Chondrocyte (in vitro differentiated cells): ENCODE measurements around the gene KRT23. TPM values are rescaled to one million over a fixed set of nuclear protein-coding genes. Genes with fewer than 3 reads are reported as not detected.

Experiments
- DNase-seq: peaks from one replicate; pipeline ENCODE4 v3.0.0; 2021; ENCODE audit warnings: mixed read lengths, low spot score
- H3K27ac Mint-ChIP-seq: one replicate; pipeline ENCODE4 v1.8.0; 2021; ENCODE audit warnings: mild to moderate bottlenecking, moderate library complexity, mixed read lengths; ENCODE audit not compliant: unreplicated experiment
- H3K27me3 Mint-ChIP-seq: 2 replicates; pipeline ENCODE4 v1.8.0; 2021; ENCODE audit warnings: low read depth, mixed read lengths
- H3K36me3 Mint-ChIP-seq: 2 replicates; pipeline ENCODE4 v1.8.0; 2021; ENCODE audit warnings: low read depth, mixed read lengths
- H3K4me1 Mint-ChIP-seq: 2 replicates; pipeline ENCODE4 v1.8.0; 2021; ENCODE audit warnings: low read depth, mild to moderate bottlenecking, mixed read lengths
- H3K4me3 Mint-ChIP-seq: one replicate; pipeline ENCODE4 v1.8.0; 2021; ENCODE audit warnings: mild to moderate bottlenecking, moderate library complexity, mixed read lengths; ENCODE audit not compliant: unreplicated experiment
- H3K9me3 Mint-ChIP-seq: 2 replicates; pipeline ENCODE4 v1.8.0; 2021; ENCODE audit warnings: low read depth, mixed read lengths
- CTCF ChIP-seq: fragments of 200-600 bp; sonication (generic); IDR thresholded peaks from 2 replicates; pipeline ENCODE4 v1.5.0; 2021; ENCODE audit warnings: antibody characterized with exemption, mild to moderate bottlenecking, moderate library complexity
- total RNA-seq: library from RNA; stranded (reverse); gene quantifications from 3 replicates; pipeline ENCODE4 v1.2.1, GENCODE V29; 2021

Gene KRT23
- total RNA-seq, 1 donor from 2014 or later, result not detected

GRCh38 chr17:40914075-40914855 is 23.2 kb downstream of the KRT23 start:
- H3K27me3 Mint-ChIP-seq, result no peaks in the 10 kb centered on the region
- H3K27ac Mint-ChIP-seq, result no peak overlapping the region
- no peak for TF ChIP-seq CTCF
- no peak for DNase-seq
- no peaks in the 10 kb centered on the region for H3K36me3 Mint-ChIP-seq
- H3K4me1 Mint-ChIP-seq, result peaks cover 43% of the 10 kb centered on the region
- no peaks in the 10 kb centered on the region for H3K9me3 Mint-ChIP-seq
- no peak overlapping the region for H3K4me3 Mint-ChIP-seq

- Mint-ChIP-seq H3K27me3 (no peaks in the 10 kb centered on the region), H3K4me1 (peaks cover 48% of the 10 kb centered on the region)
These were observed 24.8 kb downstream of the KRT23 start for GRCh38 chr17:40912486-40913210.

GRCh38 chr17:40910441-40910841 is 27.0 kb downstream of the KRT23 start:
- Mint-ChIP-seq H3K9me3 (no peaks in the 10 kb centered on the region), H3K36me3 (no peaks in the 10 kb centered on the region), H3K27me3 (no peaks in the 10 kb centered on the region), H3K27ac (peak overlapping the region; percentile 82), H3K4me1 (peaks cover 43% of the 10 kb centered on the region), H3K4me3 (peak overlapping the region; percentile 7)
- TF ChIP-seq CTCF, result no peak
- DNase-seq, result no peak

More at GRCh38 chr17:40912486-40913210, 24.8 kb downstream of the KRT23 start:
- no peaks in the 10 kb centered on the region for H3K9me3 Mint-ChIP-seq
- no peak for DNase-seq
- no peak overlapping the region for H3K4me3 Mint-ChIP-seq
- no peaks in the 10 kb centered on the region for H3K36me3 Mint-ChIP-seq
- H3K27ac Mint-ChIP-seq, result no peak overlapping the region
- TF ChIP-seq CTCF, result no peak

- no peaks in the 10 kb centered on the region for H3K9me3 Mint-ChIP-seq
- H3K27ac Mint-ChIP-seq, result peak overlapping the region; percentile 82
- H3K27me3 Mint-ChIP-seq, result no peaks in the 10 kb centered on the region
- peaks cover 36% of the 10 kb centered on the region for H3K4me1 Mint-ChIP-seq
- H3K4me3 Mint-ChIP-seq, result no peak overlapping the region
- H3K36me3 Mint-ChIP-seq, result no peaks in the 10 kb centered on the region
- DNase-seq, result no peak
- TF ChIP-seq CTCF, result no peak
These were observed 27.7 kb downstream of the KRT23 start for GRCh38 chr17:40909755-40910154.

- Mint-ChIP-seq H3K4me1 (peaks cover 34% of the 10 kb centered on the region), H3K36me3 (no peaks in the 10 kb centered on the region), H3K27ac (peak overlapping the region; percentile 82)
These were observed 28.1 kb downstream of the KRT23 start for GRCh38 chr17:40909351-40909750.

More at GRCh38 chr17:40909351-40909750, 28.1 kb downstream of the KRT23 start:
- no peak for DNase-seq
- Mint-ChIP-seq H3K9me3 (no peaks in the 10 kb centered on the region), H3K4me3 (no peak overlapping the region), H3K27me3 (no peaks in the 10 kb centered on the region)
- TF ChIP-seq CTCF, result peak; percentile 95
